Stomach (tissue), 4 donors: ENCODE measurements around the gene ACKR1.

Source experiments
- CTCF ChIP-seq, 7 experiments: fragments of 450-650 bp in 4 of 7; fragments of 200-600 bp in 3 of 7; sonication (generic) in 3 of 7; IDR thresholded peaks; one replicate each; pipeline ENCODE4 v1.5.1; 2016 to 2019; ENCODE audit warnings: antibody characterized with exemption in 7 of 7, control low read depth in 2 of 7, mild to moderate bottlenecking in 1 of 7
- EP300 ChIP-seq: sonication (generic); formaldehyde crosslinking; IDR thresholded peaks from one replicate; pipeline ENCODE4 v1.6.1; 2017; ENCODE audit warnings: antibody characterized with exemption

GRCh38 chr1:159163614-159164228 is 41.0 kb upstream of the ACKR1 start:
- TF ChIP-seq CTCF (IDR thresholded peaks at IDR 0.05) (no peak), EP300 (no peak)
